Peyer's patch (tissue), 4 donors: ENCODE results near the gene ABHD17A. TPM values are rescaled to one million over a fixed set of nuclear protein-coding genes. Genes with fewer than 3 reads are reported as not detected.

Source experiments
- DNase-seq, 3 donors: peaks; one replicate each; pipeline ENCODE4 v3.0.0-alpha.2; 2017 to 2019
- H3K27ac ChIP-seq, 4 donors: fragments of 200-600 bp; sonication (generic); one replicate each; pipeline ENCODE4 v1.5.1; 2016 to 2019
- H3K27me3 ChIP-seq, 2 donors: fragments of 200-600 bp; sonication (generic); one replicate each; pipeline ENCODE4 v1.5.1; 2019
- H3K36me3 ChIP-seq, 3 donors: fragments of 200-600 bp; sonication (generic); one replicate each; pipeline ENCODE4 v1.5.1; 2016 to 2019
- H3K4me1 ChIP-seq, 4 donors: fragments of 200-600 bp; sonication (generic); one replicate each; pipeline ENCODE4 v1.5.1; 2016 to 2019
- H3K4me3 ChIP-seq, 4 donors: fragments of 200-600 bp; sonication (generic); 1 replicate in 3 of 4; 2 replicates in 1 of 4; pipeline ENCODE4 v1.5.1; 2016 to 2019; ENCODE audit warnings: mild to moderate bottlenecking in 1 of 4
- H3K9me3 ChIP-seq, 4 donors: fragments of 200-600 bp; sonication (generic); one replicate each; pipeline ENCODE4 v1.5.1; 2016 to 2019; ENCODE audit warnings: mild to moderate bottlenecking in 1 of 4
- CTCF ChIP-seq, 6 experiments: fragments of 450-650 bp in 4 of 6; fragments of 200-600 bp in 2 of 6; sonication (generic) in 1 of 6; IDR thresholded peaks; one replicate each; pipeline ENCODE4 v1.5.1; 2017 to 2019; ENCODE audit warnings: antibody characterized with exemption in 6 of 6, mild to moderate bottlenecking in 3 of 6, moderate library complexity in 1 of 6
- POLR2A ChIP-seq, 2 donors: fragments of 450-650 bp; IDR thresholded peaks; one replicate each; pipeline ENCODE4 v1.5.1; 2017; ENCODE audit warnings: antibody characterized with exemption in 2 of 2, mild to moderate bottlenecking in 2 of 2, moderate library complexity in 2 of 2
- total RNA-seq, 4 donors: library from RNA; depleted of rRNA; stranded (reverse); fragments of >200 nt; gene quantifications; one replicate each; pipeline ENCODE4 v1.1.0, GENCODE V29; 2016

ABHD17A gene
- total RNA-seq, 4 donors from 2014 or later, result 52.0 to 95.9 (median 68.4) TPM

- Histone ChIP-seq H3K27ac (peak within 1 kb of the TSS; percentile 83 to 92 (median 89)), H3K4me3 (peak within 1 kb of the TSS; percentile 78 to 87 (median 82)), H3K27me3 (no peaks in the 10 kb centered on the region), H3K4me1 (peaks cover 0 to 50% (median 21%) of the 10 kb centered on the region in 4 donors), H3K9me3 (no peaks in the 10 kb centered on the region), H3K36me3 (no peaks in the 10 kb centered on the region)
- TF ChIP-seq CTCF (IDR thresholded peaks at IDR 0.05) (peak in 2 of 6 experiments; percentile 11 to 20), POLR2A (IDR thresholded peaks at IDR 0.05) (peak; percentile 91 to 94)
- DNase-seq, result peak; percentile 98 to 100 (median 99)
Measured at GRCh38 chr19:1905110-1905862, 20.0 kb upstream of the ABHD17A start, which contains the start of the genes ADAT3 and SCAMP4. Gene ADAT3 (plus strand): TSS chr19:1905399. CDS start chr19:1912048, 6,649 bp downstream. Gene SCAMP4 (plus strand): TSS chr19:1905399. CDS start chr19:1915020, 9,621 bp downstream.

- Histone ChIP-seq H3K4me3 (peak overlapping the region in 2 of 4 donors; percentile 78 to 82), H3K27me3 (no peaks in the 10 kb centered on the region), H3K36me3 (no peaks in the 10 kb centered on the region), H3K9me3 (no peaks in the 10 kb centered on the region), H3K27ac (peak overlapping the region; percentile 83 to 92 (median 89)), H3K4me1 (peaks cover 0 to 46% (median 21%) of the 10 kb centered on the region in 4 donors)
- no peak for TF ChIP-seq POLR2A (IDR thresholded peaks at IDR 0.05)
- DNase-seq, result no peak
Measured at GRCh38 chr19:1904860-1905109, 19.5 kb upstream of the ABHD17A start.

GRCh38 chr19:1902923-1903322, 17.6 kb upstream of the ABHD17A start:
- no peaks in the 10 kb centered on the region for H3K36me3 ChIP-seq
- H3K27me3 ChIP-seq, result no peaks in the 10 kb centered on the region
- H3K4me3 ChIP-seq, result no peak overlapping the region
- H3K27ac ChIP-seq, result peak overlapping the region in 2 of 4 donors; percentile 31 to 92
- TF ChIP-seq POLR2A (IDR thresholded peaks at IDR 0.05), result no peak
- TF ChIP-seq CTCF (IDR thresholded peaks at IDR 0.05), result no peak
- no peaks in the 10 kb centered on the region for H3K9me3 ChIP-seq
- H3K4me1 ChIP-seq, result peaks cover 0 to 32% (median 9%) of the 10 kb centered on the region in 4 donors
- DNase-seq, result no peak

- Histone ChIP-seq H3K4me1 (peaks cover 0 to 30% (median 6%) of the 10 kb centered on the region in 4 donors), H3K36me3 (no peaks in the 10 kb centered on the region), H3K27me3 (no peaks in the 10 kb centered on the region), H3K27ac (peak overlapping the region in 2 of 4 donors; percentile 30 to 57), H3K4me3 (no peak overlapping the region), H3K9me3 (no peaks in the 10 kb centered on the region)
- DNase-seq, result no peak
- TF ChIP-seq POLR2A (IDR thresholded peaks at IDR 0.05) (no peak), CTCF (IDR thresholded peaks at IDR 0.05) (no peak)
Measured at GRCh38 chr19:1901940-1902404, 16.7 kb upstream of the ABHD17A start.

GRCh38 chr19:1896508-1896907, 11.2 kb upstream of the ABHD17A start:
- H3K4me3 ChIP-seq, result peak overlapping the region in 1 of 4 donors; percentile 6
- TF ChIP-seq CTCF (IDR thresholded peaks at IDR 0.05), result no peak
- no peak for TF ChIP-seq POLR2A (IDR thresholded peaks at IDR 0.05)
- no peaks in the 10 kb centered on the region for H3K27me3 ChIP-seq
- no peaks in the 10 kb centered on the region for H3K36me3 ChIP-seq
- peak overlapping the region in 3 of 4 donors; percentile 64 to 75 (median 68) for H3K27ac ChIP-seq
- peaks cover 0 to 19% (median 14%) of the 10 kb centered on the region in 4 donors for H3K4me1 ChIP-seq
- no peak for DNase-seq
- no peaks in the 10 kb centered on the region for H3K9me3 ChIP-seq

- Histone ChIP-seq H3K4me1 (peaks cover 0 to 19% (median 14%) of the 10 kb centered on the region in 4 donors), H3K36me3 (no peaks in the 10 kb centered on the region), H3K27me3 (no peaks in the 10 kb centered on the region), H3K27ac (no peak overlapping the region), H3K4me3 (no peak overlapping the region), H3K9me3 (no peaks in the 10 kb centered on the region)
- no peak for DNase-seq
- TF ChIP-seq POLR2A (IDR thresholded peaks at IDR 0.05) (no peak), CTCF (IDR thresholded peaks at IDR 0.05) (no peak)
Measured at GRCh38 chr19:1893791-1894190, 8.5 kb upstream of the ABHD17A start.
